Right lobe of liver (tissue), 4 donors: Measurements from ENCODE around the gene RNASEL.

Source experiments
- POLR2A ChIP-seq: fragments of 450-650 bp; IDR thresholded peaks from one replicate; pipeline ENCODE4 v1.6.1; 2017; ENCODE audit warnings: antibody characterized with exemption, mild to moderate bottlenecking
- TF ChIP-seq, protein P1 (sequence below), 4 donors: fragments of 200-600 bp in 3 of 4; fragments of 450-650 bp in 1 of 4; IDR thresholded peaks; one replicate each; pipeline versions ENCODE4 v1.5.1 to v1.8.0; 2016 to 2022; ENCODE audit warnings: antibody characterized with exemption in 4 of 4, mild to moderate bottlenecking in 2 of 4
- donor health status: DM: no; HTN: no; CAD: no.
- donor health status: DM: no; HTN: no; CAD: no.
- donor health status: DM: no; HTN: yes; CAD: no.

DNA sequence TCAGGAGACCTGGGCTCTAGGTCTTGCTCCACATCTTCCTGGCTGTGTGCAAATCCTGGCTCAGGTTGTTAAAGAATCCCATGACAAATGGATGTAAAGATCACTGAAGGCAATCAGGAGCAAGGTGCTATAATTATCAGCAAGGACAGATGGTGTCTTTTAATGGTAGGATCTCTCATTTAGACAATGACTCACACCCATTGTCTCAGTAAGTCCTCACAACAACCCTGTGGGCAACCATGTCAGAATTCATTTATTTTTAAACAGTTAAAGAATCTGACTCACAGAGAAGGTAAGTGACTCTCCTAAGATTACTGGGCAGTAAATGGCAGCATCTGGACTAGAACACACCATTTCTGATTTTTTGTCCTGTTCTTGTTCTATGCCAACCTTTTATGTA lies 32.8 kb downstream of the RNASEL start:
- TF ChIP-seq, protein P1, sequence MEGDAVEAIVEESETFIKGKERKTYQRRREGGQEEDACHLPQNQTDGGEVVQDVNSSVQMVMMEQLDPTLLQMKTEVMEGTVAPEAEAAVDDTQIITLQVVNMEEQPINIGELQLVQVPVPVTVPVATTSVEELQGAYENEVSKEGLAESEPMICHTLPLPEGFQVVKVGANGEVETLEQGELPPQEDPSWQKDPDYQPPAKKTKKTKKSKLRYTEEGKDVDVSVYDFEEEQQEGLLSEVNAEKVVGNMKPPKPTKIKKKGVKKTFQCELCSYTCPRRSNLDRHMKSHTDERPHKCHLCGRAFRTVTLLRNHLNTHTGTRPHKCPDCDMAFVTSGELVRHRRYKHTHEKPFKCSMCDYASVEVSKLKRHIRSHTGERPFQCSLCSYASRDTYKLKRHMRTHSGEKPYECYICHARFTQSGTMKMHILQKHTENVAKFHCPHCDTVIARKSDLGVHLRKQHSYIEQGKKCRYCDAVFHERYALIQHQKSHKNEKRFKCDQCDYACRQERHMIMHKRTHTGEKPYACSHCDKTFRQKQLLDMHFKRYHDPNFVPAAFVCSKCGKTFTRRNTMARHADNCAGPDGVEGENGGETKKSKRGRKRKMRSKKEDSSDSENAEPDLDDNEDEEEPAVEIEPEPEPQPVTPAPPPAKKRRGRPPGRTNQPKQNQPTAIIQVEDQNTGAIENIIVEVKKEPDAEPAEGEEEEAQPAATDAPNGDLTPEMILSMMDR (IDR thresholded peaks at IDR 0.05): no peak
- no peak for TF ChIP-seq POLR2A
